Measurements from ENCODE around the gene SRRM4. TPM values are rescaled to one million over a fixed set of nuclear protein-coding genes. Genes with fewer than 3 reads are reported as not detected.
A peak's percentile ranks its signal among the peaks of the same experiment; 100 is the strongest.

SRRM4 gene
- total RNA-seq, 1 experiment from 2014 or later: under 0.01 TPM

GRCh38 chr12:119149270-119149669, 167.9 kb downstream of the SRRM4 start:
- Histone ChIP-seq H3K4me1 (ENCODE audit: insufficient read depth, low read length) (no peaks in the 10 kb centered on the region), H3F3A (ENCODE audit: low read length, unreplicated experiment) (no peaks in the 10 kb centered on the region), H3K36me3 (ENCODE audit: low read depth, low read length) (no peaks in the 10 kb centered on the region), H3K9me3 (ENCODE audit: low read length) (peaks cover 10% of the 10 kb centered on the region), H4K20me1 (ENCODE audit: low read length) (no peaks in the 10 kb centered on the region), H2AFZ (ENCODE audit: low read length) (no peak overlapping the region), H3K4me2 (ENCODE audit: low read length) (no peak overlapping the region), H3K9me2 (replicated peaks; ENCODE audit: low read length) (no peaks in the 10 kb centered on the region), H3K9ac (ENCODE audit: low read length) (no peak overlapping the region), H3K27me3 (ENCODE audit: low read length) (peaks cover 44% of the 10 kb centered on the region), H3K4me3 (ENCODE audit: low read length) (no peak overlapping the region), H3K27ac (ENCODE audit: low read length) (no peak overlapping the region), H3K79me2 (ENCODE audit: low read length) (no peaks in the 10 kb centered on the region)
- POLR2A ChIA-PET (ENCODE audit: unreplicated experiment): no interaction called here
- no peak for ATAC-seq
- BruUV-seq (replicated peaks): no TSS peak
- no peak for TF ChIP-seq EZH2 (IDR thresholded peaks at IDR 0.05; ENCODE audit: low read length, unreplicated experiment)
- TF ChIP-seq EZH2phosphoT487 (IDR thresholded peaks at IDR 0.05; ENCODE audit: borderline replicate concordance, low read length): no peak
- intact Hi-C loops (cut with micrococcal nuclease): no loop called here
- no peak for DNase-seq
- CTCF ChIA-PET: no interaction called here

- no peak overlapping the region for H2AFZ ChIP-seq (ENCODE audit: low read length)
- H3K9me3 ChIP-seq (ENCODE audit: low read length): peaks cover 10% of the 10 kb centered on the region
- H3K27me3 ChIP-seq (ENCODE audit: low read length): peaks cover 25% of the 10 kb centered on the region; the same call in 1 of the 2 replicates
- H3K79me2 ChIP-seq (ENCODE audit: low read length): no peaks in the 10 kb centered on the region
- H3K27ac ChIP-seq (ENCODE audit: low read length): no peak overlapping the region
- POLR2A ChIA-PET (ENCODE audit: unreplicated experiment): no interaction called here
- ATAC-seq (no peak), DNase-seq (no peak)
- no peaks in the 10 kb centered on the region for H3F3A ChIP-seq (ENCODE audit: low read length, unreplicated experiment)
- H3K9ac ChIP-seq (ENCODE audit: low read length): no peak overlapping the region
- intact Hi-C loops (cut with micrococcal nuclease): no loop called here
- H4K20me1 ChIP-seq (ENCODE audit: low read length): no peaks in the 10 kb centered on the region
- no peak overlapping the region for H3K4me2 ChIP-seq (ENCODE audit: low read length)
- CTCF ChIA-PET: no interaction called here
- H3K36me3 ChIP-seq (ENCODE audit: low read depth, low read length): no peaks in the 10 kb centered on the region
- BruUV-seq (replicated peaks): no TSS peak
- no peak for TF ChIP-seq EZH2 (IDR thresholded peaks at IDR 0.05; ENCODE audit: low read length, unreplicated experiment)
- no peak for TF ChIP-seq EZH2phosphoT487 (IDR thresholded peaks at IDR 0.05; ENCODE audit: borderline replicate concordance, low read length)
- no peak for TF ChIP-seq CTCF (conservative IDR thresholded peaks at IDR 0.05; ENCODE audit: low read depth, low read length)
- H3K4me3 ChIP-seq (ENCODE audit: low read length): no peak overlapping the region
- no peaks in the 10 kb centered on the region for H3K4me1 ChIP-seq (ENCODE audit: insufficient read depth, low read length)
- no peaks in the 10 kb centered on the region for H3K9me2 ChIP-seq (replicated peaks; ENCODE audit: low read length)
These were observed 170.2 kb downstream of the SRRM4 start for GRCh38 chr12:119151445-119152026.

GRCh38 chr12:119153477-119154434, 172.4 kb downstream of the SRRM4 start:
- H3F3A ChIP-seq (ENCODE audit: low read length, unreplicated experiment): no peaks in the 10 kb centered on the region
- H3K27ac ChIP-seq (ENCODE audit: low read length): no peak overlapping the region
- H3K4me3 ChIP-seq (ENCODE audit: low read length): no peak overlapping the region
- no peak for ATAC-seq
- no peaks in the 10 kb centered on the region for H3K9me2 ChIP-seq (replicated peaks; ENCODE audit: low read length)
- TF ChIP-seq EZH2 (IDR thresholded peaks at IDR 0.05; ENCODE audit: low read length, unreplicated experiment) (no peak), CTCF (conservative IDR thresholded peaks at IDR 0.05; ENCODE audit: low read depth, low read length) (no peak), EZH2phosphoT487 (IDR thresholded peaks at IDR 0.05; ENCODE audit: borderline replicate concordance, low read length) (no peak)
- peaks cover 16% of the 10 kb centered on the region; the same call in 1 of the 2 replicates for H3K27me3 ChIP-seq (ENCODE audit: low read length)
- H3K9ac ChIP-seq (ENCODE audit: low read length): no peak overlapping the region
- H2AFZ ChIP-seq (ENCODE audit: low read length): no peak overlapping the region
- no peaks in the 10 kb centered on the region for H3K79me2 ChIP-seq (ENCODE audit: low read length)
- no peaks in the 10 kb centered on the region for H3K36me3 ChIP-seq (ENCODE audit: low read depth, low read length)
- no peaks in the 10 kb centered on the region for H3K4me1 ChIP-seq (ENCODE audit: insufficient read depth, low read length)
- H4K20me1 ChIP-seq (ENCODE audit: low read length): no peaks in the 10 kb centered on the region
- intact Hi-C loops (cut with micrococcal nuclease): no loop called here
- ChIA-PET CTCF (no interaction called here), POLR2A (ENCODE audit: unreplicated experiment) (no interaction called here)
- no TSS peak for BruUV-seq (replicated peaks)
- H3K9me3 ChIP-seq (ENCODE audit: low read length): peaks cover 10% of the 10 kb centered on the region
- H3K4me2 ChIP-seq (ENCODE audit: low read length): no peak overlapping the region
- peak; percentile 15 for DNase-seq
